ENCODE data around the gene CYSRT1.
"Not testable (repeated sequence)": the region's sequence is repeated elsewhere in the genome, so short reads cannot be mapped to it uniquely, and the experiment has no call there.

The CYSRT1 gene

DNA sequence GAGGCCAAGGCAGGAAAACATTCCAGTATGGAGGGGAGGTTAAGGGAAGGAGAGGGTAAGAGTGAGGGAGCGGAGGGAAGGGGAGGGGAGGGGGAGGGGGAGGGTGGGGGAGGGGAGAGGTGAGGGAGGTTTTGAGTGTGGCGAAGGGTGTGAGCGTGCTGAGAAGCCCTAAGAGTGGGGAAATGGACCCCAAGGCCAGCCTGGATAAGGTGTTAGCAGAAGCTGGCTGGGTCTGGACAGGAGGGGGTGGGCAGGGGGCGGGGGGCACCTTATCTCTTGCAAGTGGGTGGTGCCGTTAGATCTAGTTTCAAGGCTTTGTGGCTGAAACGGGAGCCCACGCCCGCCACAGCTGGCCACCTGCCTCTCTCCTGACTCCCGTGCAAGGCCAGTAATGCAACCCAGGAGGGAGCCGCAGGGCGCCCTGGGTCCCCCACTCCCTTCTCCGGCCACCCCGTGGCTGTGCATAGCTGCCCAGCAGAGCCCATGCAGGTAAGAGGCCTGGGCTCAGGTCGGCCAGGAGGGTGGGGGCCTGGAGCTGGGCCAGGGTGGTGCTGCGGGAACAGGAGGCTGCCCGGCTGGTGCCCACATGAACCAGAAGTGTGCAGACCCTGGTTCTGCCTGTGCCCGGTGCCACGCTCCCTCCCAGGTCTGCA lies 3.0 kb downstream of the CYSRT1 start:
- no peak for DNase-seq

DNA sequence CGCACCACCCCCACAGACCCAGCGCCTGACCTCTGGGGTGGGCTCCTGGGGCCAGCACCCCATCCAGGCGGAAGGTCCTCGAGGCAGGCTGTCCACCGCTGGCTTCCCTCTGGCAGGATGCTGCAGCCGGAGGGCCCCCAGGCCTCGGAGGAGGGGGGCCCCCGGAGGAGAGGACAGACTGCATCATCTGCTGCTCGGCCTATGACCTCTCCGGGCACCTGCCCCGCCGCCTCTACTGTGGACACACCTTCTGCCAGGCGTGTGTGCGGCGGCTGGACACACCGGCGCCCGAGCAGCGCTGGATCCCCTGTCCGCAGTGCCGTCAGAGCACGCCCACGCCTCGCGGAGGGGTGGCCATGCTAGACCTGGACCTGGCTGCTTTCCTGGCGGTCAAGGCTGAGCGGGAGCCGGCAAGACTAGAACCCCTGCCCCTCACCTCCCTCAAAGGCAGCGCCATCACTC lies 3.6 kb downstream of the CYSRT1 start:
- DNase-seq, result no peak

DNA sequence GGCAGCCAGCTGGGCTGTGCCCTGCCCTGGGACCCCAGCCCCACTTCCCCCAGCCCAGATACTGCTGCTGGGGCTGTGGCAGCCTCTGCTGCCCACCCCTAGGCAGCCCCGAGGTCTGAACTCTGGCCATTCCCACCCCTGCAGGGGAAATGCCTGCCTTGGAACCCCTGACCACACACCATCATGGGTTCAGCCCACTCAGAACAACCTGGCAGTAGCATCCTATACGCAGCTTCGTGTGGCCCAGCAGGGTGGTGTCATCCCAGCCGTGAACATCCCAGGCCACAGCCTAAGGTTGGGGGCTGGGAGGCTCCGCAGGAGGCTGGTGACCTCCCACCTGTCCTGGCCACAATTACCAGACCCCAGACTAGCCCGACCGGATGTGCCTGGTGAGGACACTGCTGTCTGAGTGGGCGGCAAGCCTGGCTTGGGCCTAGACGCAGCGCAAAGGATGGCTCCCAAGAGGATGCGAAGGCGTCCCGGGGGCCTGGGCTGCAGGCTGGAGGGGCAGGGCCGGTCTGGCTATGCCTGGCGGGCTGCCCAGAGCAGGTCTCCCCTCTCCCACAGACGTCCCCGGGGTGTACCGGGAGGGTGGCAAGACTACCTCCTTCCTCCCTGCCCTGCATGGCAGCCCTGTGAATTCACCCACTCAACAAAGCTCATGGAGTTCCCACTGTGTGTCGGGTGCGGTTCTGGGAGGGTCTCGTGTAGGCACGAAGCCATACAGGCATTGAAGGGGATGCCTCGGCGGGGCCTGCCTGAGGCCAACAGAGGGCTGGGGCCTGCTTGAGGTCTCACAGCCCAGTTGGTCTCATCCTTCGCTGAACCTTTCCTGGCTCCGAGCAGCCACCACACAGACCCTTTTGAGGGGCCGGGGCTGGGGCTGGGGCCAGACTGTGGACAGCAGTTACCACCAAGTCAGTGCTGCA lies 4.3 kb downstream of the CYSRT1 start:
- DNase-seq, result no peak

DNA sequence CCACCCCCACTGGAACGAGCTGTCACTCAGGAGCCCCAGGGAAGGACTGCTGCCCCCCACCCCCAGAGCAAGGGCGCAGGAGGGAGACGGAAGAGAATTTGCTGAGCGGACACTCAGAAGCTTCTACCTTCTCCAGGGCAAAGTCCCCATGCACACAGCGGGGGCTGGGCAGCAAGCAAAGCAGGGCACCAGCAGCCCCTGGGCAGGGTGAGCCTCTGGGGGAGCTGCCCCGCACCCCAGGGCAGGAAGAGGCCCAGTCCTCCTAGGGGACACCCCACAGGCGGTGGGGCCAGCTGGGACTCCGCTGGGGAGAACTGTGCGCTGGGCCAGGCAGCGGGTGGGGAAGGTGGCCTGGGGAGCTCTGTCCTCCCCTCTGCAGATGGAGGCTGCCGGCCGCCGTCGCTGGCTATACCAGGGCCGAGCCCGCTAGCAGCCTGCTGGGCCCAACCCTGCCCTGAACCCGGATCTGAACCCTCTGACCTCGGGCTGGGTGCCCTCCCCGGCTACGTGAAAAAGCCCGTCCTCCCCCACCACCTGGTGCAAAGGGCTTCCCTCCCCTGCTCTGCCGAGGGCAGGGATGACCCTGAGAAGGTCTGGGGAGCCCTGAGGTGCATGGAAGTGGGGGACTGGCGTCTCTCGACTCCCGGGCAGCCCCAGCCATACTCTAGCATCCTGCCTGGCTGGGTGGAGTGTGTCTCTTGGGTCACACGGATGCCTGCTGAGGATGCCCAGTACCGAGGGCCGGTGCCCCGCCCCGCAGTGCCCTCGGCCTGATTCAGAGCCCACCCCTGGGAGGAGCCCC lies 5.1 kb downstream of the CYSRT1 start:
- DNase-seq, result no peak

DNA sequence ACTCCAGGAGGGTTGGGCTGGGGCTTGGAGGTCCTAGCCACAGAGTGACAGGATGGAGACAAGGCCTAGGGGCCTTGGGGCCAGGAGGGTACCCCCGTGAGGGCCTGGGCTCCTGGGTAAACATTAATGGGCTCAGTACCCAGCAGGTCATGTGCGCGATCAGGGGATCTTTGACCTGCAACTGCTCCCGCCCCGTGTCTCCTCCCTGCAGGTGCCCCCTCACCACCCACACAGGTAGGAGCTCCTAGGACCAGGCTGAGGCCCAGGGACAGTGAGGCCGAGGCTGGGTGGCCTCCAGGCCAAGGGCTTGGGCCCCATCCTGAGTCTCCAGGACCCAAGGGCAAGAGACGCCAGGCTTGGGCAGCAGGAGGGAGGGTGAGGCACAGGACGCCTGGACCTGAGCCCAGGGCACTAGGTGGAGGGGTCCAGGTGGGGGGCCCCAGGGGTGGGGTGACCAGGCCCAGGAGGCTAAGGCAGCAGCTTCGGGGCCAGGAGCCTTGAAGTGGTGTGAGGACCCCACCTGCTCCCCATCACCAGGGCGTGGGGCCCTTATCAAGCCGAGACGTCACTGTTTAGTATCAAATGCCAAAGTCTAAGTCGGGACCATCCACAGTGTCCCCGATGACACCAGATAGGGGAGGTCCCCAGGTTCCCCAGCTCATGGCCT lies 5.9 kb downstream of the CYSRT1 start, which contains the start of gene SLC34A3:
Gene SLC34A3 (plus strand): TSS at position 197 of the 667 bp plus-strand sequence. CDS start 802 bp downstream, outside the sequence.
- no peak for DNase-seq

DNA sequence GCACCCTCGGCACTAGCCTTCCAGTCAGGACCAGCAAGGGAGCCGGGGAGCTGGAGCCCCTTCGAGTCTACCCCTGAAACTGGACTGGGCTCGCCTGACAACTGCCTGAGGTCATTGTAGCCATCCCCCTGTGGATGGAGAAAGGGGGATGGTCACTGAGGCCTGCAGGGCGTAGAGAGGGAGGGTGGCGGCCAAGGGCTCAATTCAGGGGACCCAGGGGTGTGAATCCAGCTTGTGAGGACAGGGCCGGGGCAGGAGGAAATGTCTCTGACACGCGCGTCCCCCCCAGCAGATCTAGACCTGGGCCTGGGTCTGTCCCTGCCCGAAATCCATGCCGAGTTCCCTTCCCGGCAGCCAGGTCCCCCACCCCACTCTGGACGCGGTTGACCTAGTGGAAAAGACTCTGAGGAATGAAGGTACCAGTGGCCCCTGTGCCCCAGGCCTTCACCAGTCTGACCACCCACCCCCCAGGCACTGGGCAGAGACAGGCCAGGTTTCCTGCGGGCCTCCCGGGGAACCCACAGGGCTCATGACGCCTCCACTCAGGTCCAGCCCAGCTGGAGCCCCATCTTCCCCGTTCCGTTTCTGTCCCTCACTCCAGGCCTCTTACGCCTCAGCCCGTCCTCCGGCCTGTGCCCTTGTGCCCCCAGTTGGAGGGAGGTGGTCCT lies 6.5 kb downstream of the CYSRT1 start:
- no peak for DNase-seq

DNA sequence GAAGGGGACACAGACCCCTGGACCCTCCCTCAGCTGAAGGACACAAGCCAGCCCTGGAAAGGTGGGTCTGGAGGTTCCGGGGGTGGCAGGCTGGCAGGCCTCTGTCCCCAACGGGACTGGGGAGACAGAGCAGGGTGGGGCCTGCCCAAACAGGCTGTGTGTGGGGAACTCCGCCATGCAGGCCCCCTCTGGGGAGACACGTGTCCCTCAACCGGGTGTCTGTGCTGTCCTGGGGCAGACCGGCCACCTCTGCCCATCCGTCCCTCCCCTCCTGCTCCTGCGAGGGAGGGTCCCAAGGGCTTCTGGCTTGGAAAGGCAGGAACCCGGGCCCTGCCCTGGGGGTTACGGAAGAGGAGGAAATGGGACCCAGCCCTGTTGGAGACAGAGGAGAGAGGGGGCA lies 7.1 kb downstream of the CYSRT1 start:
- DNase-seq, result no peak

DNA sequence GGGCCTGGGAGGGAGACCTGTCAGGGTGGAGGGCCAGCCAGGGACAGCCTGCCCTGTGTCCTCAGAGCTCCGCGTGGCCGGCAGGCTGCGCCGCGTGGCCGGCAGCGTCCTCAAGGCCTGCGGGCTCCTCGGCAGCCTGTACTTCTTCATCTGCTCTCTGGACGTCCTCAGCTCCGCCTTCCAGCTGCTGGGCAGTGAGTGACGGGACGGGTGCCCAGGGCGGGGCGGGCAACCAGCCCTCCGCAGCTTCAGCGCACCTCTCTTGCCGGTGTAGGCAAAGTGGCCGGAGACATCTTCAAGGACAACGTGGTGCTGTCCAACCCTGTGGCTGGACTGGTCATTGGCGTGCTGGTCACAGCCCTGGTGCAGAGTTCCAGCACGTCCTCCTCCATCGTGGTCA lies 7.5 kb downstream of the CYSRT1 start:
- no peak for DNase-seq

DNA sequence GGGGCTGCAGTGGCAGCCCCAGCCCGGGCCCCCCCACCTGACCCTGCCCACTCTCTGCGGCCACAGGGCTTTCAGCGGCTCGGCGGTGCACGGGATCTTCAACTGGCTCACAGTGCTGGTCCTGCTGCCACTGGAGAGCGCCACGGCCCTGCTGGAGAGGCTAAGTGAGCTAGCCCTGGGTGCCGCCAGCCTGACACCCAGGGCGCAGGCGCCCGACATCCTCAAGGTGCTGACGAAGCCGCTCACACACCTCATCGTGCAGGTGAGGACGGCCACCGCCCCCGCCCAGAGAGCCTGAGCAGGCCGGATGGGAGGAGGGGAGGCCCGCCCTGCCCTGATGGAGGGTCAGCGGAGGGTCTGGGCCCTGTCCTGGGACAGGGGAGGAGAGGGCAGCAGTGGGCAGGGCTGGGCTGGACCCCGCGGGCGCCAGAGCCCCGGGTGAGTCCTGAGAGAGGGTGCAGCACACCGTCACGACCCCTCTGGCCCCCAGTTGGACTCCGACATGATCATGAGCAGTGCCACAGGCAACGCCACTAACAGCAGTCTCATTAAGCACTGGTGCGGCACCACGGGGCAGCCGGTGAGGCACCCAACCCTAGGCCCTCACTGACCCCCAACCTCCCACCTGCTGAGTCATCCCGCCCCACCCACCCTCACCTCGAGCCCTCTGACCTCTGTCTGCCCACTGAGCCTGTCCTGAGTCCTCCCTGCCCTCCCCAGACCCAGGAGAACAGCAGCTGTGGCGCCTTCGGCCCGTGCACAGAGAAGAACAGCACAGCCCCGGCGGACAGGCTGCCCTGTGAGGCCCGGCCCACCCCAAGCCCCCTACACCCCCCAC lies 8.4 kb downstream of the CYSRT1 start:
- DNase-seq, result no peak

DNA sequence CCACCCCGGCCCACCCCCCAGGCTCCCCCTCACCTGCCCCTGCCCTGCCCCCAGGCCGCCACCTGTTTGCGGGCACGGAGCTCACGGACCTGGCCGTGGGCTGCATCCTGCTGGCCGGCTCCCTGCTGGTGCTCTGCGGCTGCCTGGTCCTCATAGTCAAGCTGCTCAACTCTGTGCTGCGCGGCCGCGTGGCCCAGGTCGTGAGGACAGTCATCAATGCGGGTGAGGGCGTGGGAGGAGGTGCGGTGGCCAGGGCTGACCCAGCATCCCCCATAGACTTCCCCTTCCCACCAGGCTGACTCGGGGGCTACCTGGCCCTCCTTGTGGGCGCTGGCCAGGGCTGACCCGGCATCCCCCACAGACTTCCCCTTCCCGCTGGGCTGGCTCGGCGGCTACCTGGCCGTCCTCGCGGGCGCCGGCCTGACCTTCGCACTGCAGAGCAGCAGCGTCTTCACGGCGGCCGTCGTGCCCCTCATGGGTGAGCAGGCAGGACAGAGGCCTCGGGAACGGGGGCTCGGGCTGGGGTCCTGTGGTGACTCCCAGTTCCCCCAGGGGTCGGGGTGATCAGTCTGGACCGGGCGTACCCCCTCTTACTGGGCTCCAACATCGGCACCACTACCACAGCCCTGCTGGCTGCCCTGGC lies 9.2 kb downstream of the CYSRT1 start:
- DNase-seq, result no peak

DNA sequence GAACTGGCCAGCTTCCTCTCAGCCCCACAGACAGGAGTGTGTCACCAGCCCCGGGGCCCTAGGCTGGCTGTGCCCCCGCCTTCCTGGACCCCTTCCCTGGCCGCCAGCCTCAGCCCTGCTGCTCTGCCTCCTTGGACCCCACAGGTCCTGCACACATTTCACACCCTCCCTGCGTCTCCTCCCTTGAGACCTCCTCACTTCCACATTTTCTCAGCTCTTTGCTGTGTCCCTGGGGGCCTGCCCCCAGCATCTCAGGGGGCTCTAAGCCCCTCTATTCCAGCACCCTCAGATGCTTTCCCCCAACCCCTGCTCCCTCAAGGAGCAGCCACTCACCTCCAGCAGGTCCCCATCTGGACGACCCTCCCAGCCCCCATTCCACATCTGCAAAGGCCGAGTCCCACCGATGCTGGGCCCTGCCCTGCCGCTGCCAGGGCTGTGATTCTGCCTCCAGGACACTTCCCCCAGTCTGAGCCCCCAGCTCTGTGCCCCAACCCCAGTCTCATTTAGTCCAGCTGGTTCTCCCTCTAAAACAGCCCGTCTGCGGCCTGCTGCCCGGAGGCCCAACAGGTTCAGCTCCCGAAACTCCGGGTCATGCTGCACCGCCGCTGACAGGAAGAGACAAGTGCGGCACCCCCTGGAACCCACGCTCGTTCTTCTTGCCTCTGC lies 9.9 kb downstream of the CYSRT1 start:
- no peak for DNase-seq

DNA sequence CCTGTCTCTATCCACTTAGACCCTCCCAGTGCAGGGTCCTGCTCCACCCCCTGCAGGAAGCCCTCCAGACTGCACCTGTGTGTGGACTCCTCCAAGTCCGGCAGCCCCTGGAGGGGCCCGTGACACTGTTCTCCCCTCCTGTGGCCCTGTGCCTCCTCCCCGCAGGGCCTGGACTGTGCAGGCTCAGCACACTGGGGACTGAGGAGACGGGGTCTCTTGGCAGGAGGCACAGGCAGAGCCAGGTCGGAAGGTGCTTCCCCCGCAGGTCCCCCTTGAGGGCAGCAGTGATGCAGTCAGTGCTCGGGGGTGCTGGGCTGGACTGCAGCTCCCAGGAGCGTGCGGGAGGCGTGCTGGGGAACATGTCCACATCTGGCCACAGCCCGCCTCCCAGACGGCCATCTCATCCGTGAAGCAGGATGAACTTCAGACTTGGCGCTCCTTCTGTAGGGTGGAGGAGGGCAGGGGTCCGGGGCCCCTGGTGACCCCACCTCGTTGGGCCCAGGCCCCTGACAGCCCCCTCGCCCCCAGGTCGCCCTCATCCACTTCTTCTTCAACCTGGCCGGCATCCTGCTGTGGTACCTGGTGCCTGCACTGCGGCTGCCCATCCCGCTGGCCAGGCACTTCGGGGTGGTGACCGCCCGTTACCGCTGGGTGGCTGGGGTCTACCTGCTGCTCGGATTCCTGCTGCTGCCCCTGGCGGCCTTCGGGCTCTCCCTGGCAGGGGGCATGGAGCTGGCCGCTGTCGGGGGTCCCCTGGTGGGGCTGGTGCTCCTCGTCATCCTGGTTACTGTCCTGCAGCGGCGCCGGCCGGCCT lies 10.7 kb downstream of the CYSRT1 start:
- DNase-seq, result no peak

DNA sequence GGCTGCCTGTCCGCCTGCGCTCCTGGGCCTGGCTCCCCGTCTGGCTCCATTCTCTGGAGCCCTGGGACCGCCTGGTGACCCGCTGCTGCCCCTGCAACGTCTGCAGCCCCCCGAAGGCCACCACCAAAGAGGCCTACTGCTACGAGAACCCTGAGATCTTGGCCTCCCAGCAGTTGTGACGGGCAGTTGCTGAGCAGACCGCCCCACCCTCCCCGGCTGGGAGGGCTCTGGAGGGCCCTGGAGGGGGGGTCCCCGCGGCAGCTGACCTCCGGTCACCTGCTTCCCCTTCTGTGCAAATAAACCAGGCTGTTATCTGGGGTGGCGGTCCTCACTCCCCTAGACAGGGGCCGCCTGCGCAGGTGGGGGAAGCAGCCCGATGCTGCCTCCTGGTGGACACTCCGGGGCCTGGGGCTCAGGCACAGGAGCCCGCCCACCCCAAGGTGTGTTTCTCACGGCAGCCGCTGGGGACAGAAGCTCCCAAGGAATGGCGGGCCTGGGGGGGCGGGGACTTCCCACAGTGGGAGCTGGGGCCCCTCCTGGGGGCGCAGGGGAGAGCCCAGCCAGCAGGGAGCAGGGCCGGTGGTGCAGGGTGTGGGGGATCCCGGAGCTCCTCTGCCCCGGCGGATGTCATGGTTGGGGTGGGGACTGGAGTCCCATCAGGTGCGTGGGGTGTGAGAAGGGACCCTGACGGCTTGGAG lies 11.4 kb downstream of the CYSRT1 start:
- DNase-seq, result peak; percentile 92

DNA sequence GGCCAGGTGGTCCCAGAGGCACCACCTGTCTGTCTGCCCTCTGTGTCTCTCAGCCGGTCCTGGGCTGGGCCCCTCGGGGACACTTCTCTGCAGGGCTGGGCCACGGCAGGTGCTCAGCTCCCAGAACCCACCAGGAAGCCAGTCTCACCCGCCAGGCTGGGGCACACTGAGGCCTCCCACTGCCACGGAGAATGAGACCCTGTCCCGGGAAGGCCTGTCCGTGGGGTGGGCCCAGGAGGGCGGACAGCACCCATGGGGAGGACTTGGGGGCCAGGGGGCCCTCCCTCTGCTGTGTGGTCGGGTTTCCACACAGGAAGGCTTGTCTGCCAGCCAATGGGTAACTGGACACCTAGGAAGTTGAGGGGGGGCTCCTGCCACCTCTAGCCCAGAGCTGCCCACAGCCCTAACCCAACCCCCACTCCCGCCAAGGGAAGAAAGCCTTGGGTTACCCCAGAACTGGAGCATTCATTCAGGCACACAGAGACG lies 12.0 kb downstream of the CYSRT1 start:
- no peak for DNase-seq

DNA sequence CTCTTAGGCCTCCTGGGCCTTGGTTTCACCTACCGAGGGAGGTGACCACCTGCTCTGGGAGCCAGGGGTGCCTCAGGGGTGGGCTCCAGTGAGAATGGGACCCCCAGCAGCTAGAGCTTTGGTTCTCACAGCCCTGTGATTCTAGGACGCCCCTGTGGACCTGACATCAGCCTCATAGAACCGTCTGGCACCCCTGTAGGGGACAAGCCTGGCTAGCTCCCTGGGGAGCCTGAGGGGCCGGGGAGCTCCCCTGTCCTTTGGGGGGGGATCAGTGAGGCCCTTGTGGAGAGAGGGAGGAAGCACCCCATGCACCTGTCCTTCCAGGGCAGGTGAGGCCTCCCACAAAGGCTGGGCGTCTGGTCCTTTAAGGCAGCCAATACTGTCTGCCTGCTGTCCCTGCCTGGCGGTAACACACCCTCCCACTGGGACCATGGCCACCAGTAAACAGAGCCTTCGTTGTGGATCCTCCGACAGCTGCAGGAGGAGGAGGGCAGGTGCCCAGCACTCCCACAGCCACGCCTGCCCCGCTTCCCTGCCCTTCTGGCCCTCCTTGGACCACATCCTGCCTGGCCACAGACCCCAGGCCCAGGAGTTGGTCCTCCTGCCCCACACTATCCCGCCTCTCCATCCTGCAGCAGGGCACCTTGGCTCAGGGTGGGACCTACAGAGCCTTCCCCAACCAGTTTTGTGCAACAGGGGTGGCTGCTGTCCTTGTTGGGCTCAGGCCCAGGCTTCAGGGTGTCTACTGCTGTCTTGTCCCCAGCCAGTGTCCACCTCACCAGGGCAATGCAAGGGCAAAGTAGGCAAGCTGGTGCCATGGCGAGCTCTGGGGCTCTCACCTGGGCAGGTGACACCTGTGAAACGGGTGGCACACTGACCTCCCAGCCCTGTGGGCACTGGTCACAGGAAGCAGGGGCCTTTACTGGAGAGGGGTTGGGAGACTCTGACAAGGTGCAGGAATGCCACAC lies 13.1 kb downstream of the CYSRT1 start:
- DNase-seq, result no peak

DNA sequence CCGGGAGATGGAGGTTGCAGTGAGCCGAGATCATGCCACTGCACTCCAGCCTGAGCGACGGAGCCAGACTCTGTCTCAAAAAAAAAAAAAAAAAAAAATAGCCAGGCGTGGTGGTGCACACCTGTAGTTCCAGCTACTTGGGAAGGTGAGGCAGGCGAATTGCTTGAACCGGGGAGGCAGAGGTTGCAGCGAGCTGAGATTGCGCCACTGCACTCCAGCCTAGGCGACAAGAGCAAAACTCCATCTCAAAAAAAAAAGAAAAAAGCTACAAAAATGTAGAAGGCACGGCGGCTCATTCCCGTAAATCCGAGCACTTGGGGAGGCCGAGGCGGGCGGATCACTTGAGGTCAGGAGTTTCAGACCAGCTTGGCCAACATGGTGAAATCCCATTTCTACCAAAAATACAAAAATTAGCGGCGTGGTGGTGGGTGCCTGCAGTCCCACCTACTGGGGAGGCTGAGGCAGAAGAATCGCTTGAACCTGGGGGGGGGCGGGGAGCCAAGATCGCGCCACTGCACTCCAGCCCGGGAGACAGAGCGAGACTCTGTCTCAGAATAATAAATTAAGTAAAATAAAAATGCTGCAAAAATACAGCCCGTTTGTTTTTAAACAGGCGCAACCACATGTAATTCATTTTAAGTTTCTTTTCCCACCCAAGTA lies 14.7 kb downstream of the CYSRT1 start:
- DNase-seq, result not testable (repeated sequence)
